GM23338 (cell line): ENCODE data around the gene CYP11A1. TPM values are rescaled to one million over a fixed set of nuclear protein-coding genes. Genes with fewer than 3 reads are reported as not detected.

Experiments used
- ATAC-seq: fragments of 200-7000 bp; cut with Tn5 transposase; 3 replicates; pipeline ENCODE4 v1.9.1; 2020
- DNase-seq: peaks from one replicate; pipeline ENCODE4 v3.0.0-alpha.2; 2015; ENCODE audit warnings: low spot score
- H2AFZ ChIP-seq: fragments of 200-600 bp; sonication (generic); 2 replicates; pipeline ENCODE4 v1.8.0; 2016; ENCODE audit warnings: antibody characterized with exemption, mild to moderate bottlenecking, moderate library complexity
- H3F3A ChIP-seq: fragments of 200-600 bp; sonication (generic); replicated peaks from 2 replicates; pipeline ENCODE4 v1.8.0; 2017; ENCODE audit warnings: antibody characterized with exemption, mixed run types, low read depth
- H3K27ac ChIP-seq: fragments of 200-600 bp; sonication (generic); 2 replicates; pipeline ENCODE4 v1.6.1; 2016; ENCODE audit warnings: low read depth
- H3K27me3 ChIP-seq: fragments of 200-600 bp; sonication (generic); 2 replicates; pipeline ENCODE4 v1.8.0; 2016; ENCODE audit warnings: mild to moderate bottlenecking, mixed run types, moderate library complexity; ENCODE audit not compliant: insufficient read depth
- H3K36me3 ChIP-seq: fragments of 200-600 bp; sonication (generic); 2 replicates; pipeline ENCODE4 v1.8.0; 2016; ENCODE audit warnings: mild to moderate bottlenecking; ENCODE audit not compliant: insufficient read depth
- H3K4me1 ChIP-seq: fragments of 200-600 bp; sonication (generic); 2 replicates; pipeline ENCODE4 v1.8.0; 2016; ENCODE audit warnings: mild to moderate bottlenecking, moderate library complexity; ENCODE audit not compliant: insufficient read depth
- H3K4me2 ChIP-seq: fragments of 200-600 bp; sonication (generic); 2 replicates; pipeline ENCODE4 v1.7.1; 2017; ENCODE audit warnings: mixed run types
- H3K4me3 ChIP-seq: fragments of 200-600 bp; sonication (generic); 2 replicates; pipeline ENCODE4 v1.6.1; 2016; ENCODE audit warnings: mixed run types
- H3K79me2 ChIP-seq: fragments of 200-600 bp; sonication (generic); replicated peaks from 2 replicates; pipeline ENCODE4 v1.8.0; 2017; ENCODE audit warnings: mild to moderate bottlenecking; ENCODE audit not compliant: insufficient read depth
- H3K9me2 ChIP-seq: fragments of 200-600 bp; sonication (generic); 2 replicates; pipeline ENCODE4 v1.8.0; 2017; ENCODE audit not compliant: insufficient read depth
- H4K20me1 ChIP-seq: fragments of 200-600 bp; sonication (generic); replicated peaks from 2 replicates; pipeline ENCODE4 v1.8.0; 2017; ENCODE audit warnings: mild to moderate bottlenecking; ENCODE audit not compliant: insufficient read depth
- H3K27ac Mint-ChIP-seq: 2 replicates; pipeline ENCODE4 v1.8.0; 2020; ENCODE audit warnings: inconsistent platforms, mild to moderate bottlenecking, moderate library complexity, mixed read lengths
- H3K27me3 Mint-ChIP-seq: 3 replicates; pipeline ENCODE4 v1.8.0; 2022; ENCODE audit warnings: low read depth, mild to moderate bottlenecking, moderate library complexity, mixed read lengths, inconsistent platforms; ENCODE audit not compliant: insufficient read depth, poor library complexity
- H3K36me3 Mint-ChIP-seq: 3 replicates; pipeline ENCODE4 v1.8.0; 2021; ENCODE audit warnings: low read depth, mild to moderate bottlenecking, inconsistent platforms, moderate library complexity, mixed read lengths
- H3K4me1 Mint-ChIP-seq: 3 replicates; pipeline ENCODE4 v1.8.0; 2020; ENCODE audit warnings: mild to moderate bottlenecking, inconsistent platforms, mixed read lengths
- H3K4me3 Mint-ChIP-seq: 3 replicates; pipeline ENCODE4 v1.8.0; 2021; ENCODE audit warnings: moderate library complexity, mild to moderate bottlenecking, inconsistent platforms, mixed read lengths
- H3K9me3 Mint-ChIP-seq: 3 replicates; pipeline ENCODE4 v1.8.0; 2020; ENCODE audit warnings: moderate library complexity, mild to moderate bottlenecking, inconsistent platforms, mixed read lengths
- CREB1 ChIP-seq: fragments of 250-450 bp; sonication (Bioruptor Pico); IDR thresholded peaks from 2 replicates; pipeline ENCODE4 v1.5.0; 2020; ENCODE audit warnings: low read depth, mild to moderate bottlenecking, moderate library complexity
- EZH2phosphoT487 ChIP-seq: fragments of 200-600 bp; sonication (generic); IDR thresholded peaks from one replicate; pipeline ENCODE4 v1.8.1; 2018; ENCODE audit warnings: antibody characterized with exemption; ENCODE audit not compliant: unreplicated experiment
- STAT1 ChIP-seq: IDR thresholded peaks from one replicate; pipeline ENCODE4 v1.6.1; 2016; ENCODE audit warnings: antibody characterized with exemption; ENCODE audit not compliant: unreplicated experiment
- polyA plus RNA-seq: library from polyadenylated mRNA; unstranded; fragments of >200 nt; fragmentation: Nextera tagmentation; extraction: Ambion mirVana; gene quantifications from 2 replicates; pipeline ENCODE4 v1.2.1, GENCODE V29; 2016
- total RNA-seq: library from RNA; depleted of rRNA; stranded (reverse); fragments of >200 nt; shearing (Covaris generic); gene quantifications from 2 replicates; pipeline ENCODE4 v1.2.3, GENCODE V29; 2014
- TF ChIP-seq, protein P1 (sequence below), 2 experiments: fragments of 200-600 bp in 1 of 2; sonication (generic) in 1 of 2; conservative IDR thresholded peaks; 2 replicates each; pipeline versions ENCODE4 v1.5.1 to v1.6.1; 2016 to 2017; ENCODE audit warnings: antibody characterized with exemption in 2 of 2, low read depth in 2 of 2, mild to moderate bottlenecking in 2 of 2, moderate library complexity in 1 of 2

The CYP11A1 gene
- total and polyA plus RNA-seq, 2 experiments from 2014 or later, result 1.2 to 1.7 TPM

DNA sequence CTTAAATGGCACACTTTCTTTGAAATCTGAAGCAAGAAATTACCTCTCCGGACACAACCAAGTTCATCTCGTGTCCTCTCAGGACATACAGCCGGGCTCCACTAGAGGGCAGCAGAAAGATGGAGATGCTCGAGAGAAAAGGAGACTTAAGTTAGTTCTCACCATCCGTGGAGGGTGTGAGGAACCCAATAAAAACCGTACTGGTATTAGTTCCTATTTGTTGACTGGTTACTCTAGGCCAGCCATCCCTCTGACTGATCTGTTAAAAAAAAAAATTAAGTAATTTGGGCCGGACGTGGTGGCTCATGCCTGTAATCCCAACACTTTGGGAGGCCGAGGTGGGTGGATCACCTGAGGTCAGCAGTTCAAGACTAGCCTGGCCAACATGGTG lies 7.9 kb upstream of the CYP11A1 start:
- no peaks in the 10 kb centered on the region for H3K9me2 ChIP-seq
- DNase-seq (peak; percentile 93), ATAC-seq (peak; percentile 19)
- no peak overlapping the region for H2AFZ ChIP-seq
- H4K20me1 ChIP-seq, result no peaks in the 10 kb centered on the region
- TF ChIP-seq, protein P1, sequence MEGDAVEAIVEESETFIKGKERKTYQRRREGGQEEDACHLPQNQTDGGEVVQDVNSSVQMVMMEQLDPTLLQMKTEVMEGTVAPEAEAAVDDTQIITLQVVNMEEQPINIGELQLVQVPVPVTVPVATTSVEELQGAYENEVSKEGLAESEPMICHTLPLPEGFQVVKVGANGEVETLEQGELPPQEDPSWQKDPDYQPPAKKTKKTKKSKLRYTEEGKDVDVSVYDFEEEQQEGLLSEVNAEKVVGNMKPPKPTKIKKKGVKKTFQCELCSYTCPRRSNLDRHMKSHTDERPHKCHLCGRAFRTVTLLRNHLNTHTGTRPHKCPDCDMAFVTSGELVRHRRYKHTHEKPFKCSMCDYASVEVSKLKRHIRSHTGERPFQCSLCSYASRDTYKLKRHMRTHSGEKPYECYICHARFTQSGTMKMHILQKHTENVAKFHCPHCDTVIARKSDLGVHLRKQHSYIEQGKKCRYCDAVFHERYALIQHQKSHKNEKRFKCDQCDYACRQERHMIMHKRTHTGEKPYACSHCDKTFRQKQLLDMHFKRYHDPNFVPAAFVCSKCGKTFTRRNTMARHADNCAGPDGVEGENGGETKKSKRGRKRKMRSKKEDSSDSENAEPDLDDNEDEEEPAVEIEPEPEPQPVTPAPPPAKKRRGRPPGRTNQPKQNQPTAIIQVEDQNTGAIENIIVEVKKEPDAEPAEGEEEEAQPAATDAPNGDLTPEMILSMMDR (conservative IDR thresholded peaks at IDR 0.05; ENCODE audit: low read depth in 2 of 2), result peak; percentile 91 to 95
- TF ChIP-seq STAT1, result no peak
- no peak for TF ChIP-seq CREB1 (CRISPR knock-in tag)
- no peaks in the 10 kb centered on the region; the same call in 1 of the 2 replicates for H3F3A ChIP-seq
- H3K36me3 Mint-ChIP-seq, result no peaks in the 10 kb centered on the region
- no peaks in the 10 kb centered on the region for H3K36me3 ChIP-seq
- H3K27ac ChIP-seq, result no peak overlapping the region
- H3K4me1 ChIP-seq, result peaks cover 12% of the 10 kb centered on the region
- no peaks in the 10 kb centered on the region for H3K27me3 ChIP-seq
- H3K79me2 ChIP-seq, result no peaks in the 10 kb centered on the region
- H3K27ac Mint-ChIP-seq, result no peak overlapping the region
- H3K4me2 ChIP-seq, result peak overlapping the region; percentile 94
- no peaks in the 10 kb centered on the region for H3K9me3 Mint-ChIP-seq
- H3K4me3 ChIP-seq, result peak overlapping the region; percentile 78
- peaks cover 16% of the 10 kb centered on the region for H3K27me3 Mint-ChIP-seq
- H3K4me1 Mint-ChIP-seq, result peaks cover 15% of the 10 kb centered on the region
- H3K4me3 Mint-ChIP-seq, result peak overlapping the region; percentile 69

DNA sequence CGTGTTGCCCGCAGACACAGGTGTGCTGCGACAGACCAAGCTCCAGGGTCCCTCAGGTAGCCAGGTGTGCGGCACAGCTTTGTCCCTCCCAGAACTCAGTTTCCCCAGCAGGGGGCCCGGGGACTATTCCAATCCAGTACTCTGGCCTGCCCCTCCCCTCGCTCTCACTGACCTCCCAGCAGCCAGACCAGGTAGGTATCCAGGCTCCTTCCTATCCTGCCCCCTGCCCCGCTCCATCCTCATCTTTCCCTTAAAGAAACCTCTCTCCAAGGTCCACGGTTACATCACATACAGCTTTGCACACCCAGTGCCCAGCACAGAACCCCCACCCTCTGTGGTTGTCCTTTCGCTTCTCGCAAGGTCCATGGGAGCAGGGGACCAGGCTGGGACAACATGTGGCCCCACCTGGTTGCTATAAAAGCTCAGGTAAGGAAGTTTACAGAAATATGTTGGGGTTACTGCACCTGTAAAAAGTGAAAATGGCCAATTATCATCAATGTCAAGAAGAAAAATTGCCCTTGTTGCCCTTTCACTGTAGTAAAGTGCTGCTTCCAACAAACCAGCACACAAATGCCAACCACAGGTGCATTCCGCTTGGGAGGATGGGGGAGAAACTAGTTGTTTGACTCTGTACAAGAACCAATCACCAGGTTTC lies 7.3 kb upstream of the CYP11A1 start:
- Mint-ChIP-seq H3K4me3 (peak overlapping the region; percentile 69), H3K9me3 (no peaks in the 10 kb centered on the region), H3K27me3 (peaks cover 16% of the 10 kb centered on the region), H3K4me1 (peaks cover 15% of the 10 kb centered on the region), H3K36me3 (no peaks in the 10 kb centered on the region), H3K27ac (no peak overlapping the region)
- Histone ChIP-seq H3K4me3 (peak overlapping the region; percentile 78), H3K27me3 (no peaks in the 10 kb centered on the region), H2AFZ (peak overlapping the region; percentile 90), H3K79me2 (no peaks in the 10 kb centered on the region), H3K36me3 (no peaks in the 10 kb centered on the region), H3K27ac (no peak overlapping the region), H3K4me1 (peaks cover 12% of the 10 kb centered on the region), H3K4me2 (peak overlapping the region; percentile 94), H3K9me2 (no peaks in the 10 kb centered on the region), H3F3A (no peaks in the 10 kb centered on the region; the same call in 1 of the 2 replicates), H4K20me1 (no peaks in the 10 kb centered on the region)
- ATAC-seq (peak; percentile 51), DNase-seq (peak; percentile 91)
- no peak for TF ChIP-seq EZH2phosphoT487
- TF ChIP-seq, protein P1 (conservative IDR thresholded peaks at IDR 0.05; ENCODE audit: low read depth in 2 of 2), result 0 out of 4 replicates have a peak, but pooled peaks of 1 of the 2 experiments have one; percentile 14
